Measurements from ENCODE around the gene MCL1.
A peak's percentile ranks its signal among the peaks of the same experiment; 100 is the strongest.
"Not testable (repeated sequence)": the region's sequence is repeated elsewhere in the genome, so short reads cannot be mapped to it uniquely, and the experiment has no call there.

MCL1 gene

GRCh38 chr1:150568594-150568966 is 10.8 kb downstream of the MCL1 start:
- DNase-seq: no peak

GRCh38 chr1:150567717-150568593 is 11.5 kb downstream of the MCL1 start:
- peak; percentile 98 for DNase-seq

- no peak for DNase-seq
Measured at GRCh38 chr1:150567341-150567716, 12.1 kb downstream of the MCL1 start.

- no peak for DNase-seq
Measured at GRCh38 chr1:150566589-150567340, 12.6 kb downstream of the MCL1 start.

- DNase-seq: not testable (repeated sequence)
Measured at GRCh38 chr1:150565240-150565991, 14.0 kb downstream of the MCL1 start.

- DNase-seq: peak; percentile 64
Measured at GRCh38 chr1:150564051-150564991, 15.1 kb downstream of the MCL1 start.

- no peak for DNase-seq
Measured at GRCh38 chr1:150563340-150564038, 15.9 kb downstream of the MCL1 start.

- no peak for DNase-seq
Measured at GRCh38 chr1:150562446-150563339, 16.7 kb downstream of the MCL1 start.

GRCh38 chr1:150561974-150562445 is 17.4 kb downstream of the MCL1 start:
- peak; percentile 94 for DNase-seq

- peak; percentile 99 for DNase-seq
Measured at GRCh38 chr1:150561254-150561973, 18.0 kb downstream of the MCL1 start.

- no peak for DNase-seq
Measured at GRCh38 chr1:150560576-150561253, 18.7 kb downstream of the MCL1 start.

- peak; percentile 61 for DNase-seq
Measured at GRCh38 chr1:150560011-150560438, 19.4 kb downstream of the MCL1 start.

GRCh38 chr1:150559656-150560010 is 19.8 kb downstream of the MCL1 start:
- DNase-seq: no peak

GRCh38 chr1:150558761-150559655 is 20.4 kb downstream of the MCL1 start:
- no peak for DNase-seq

- no peak for DNase-seq
Measured at GRCh38 chr1:150558303-150558704, 21.1 kb downstream of the MCL1 start.

GRCh38 chr1:150557813-150558212 is 21.6 kb downstream of the MCL1 start:
- DNase-seq: no peak

GRCh38 chr1:150557065-150557600 is 22.3 kb downstream of the MCL1 start:
- DNase-seq: no peak

Measured in fibroblast of skin of scalp (primary cell).